ENCODE results near the gene DVL2. TPM values are rescaled to one million over a fixed set of nuclear protein-coding genes. Genes with fewer than 3 reads are reported as not detected.

DVL2 gene
- total RNA-seq, 3 donors from 2014 or later = 32.0 to 58.2 (median 47.9) TPM

GRCh38 chr17:7220593-7221277 is 13.6 kb downstream of the DVL2 start:
- H3K36me3 ChIP-seq = no peaks in the 10 kb centered on the region
- H3K27me3 ChIP-seq = no peaks in the 10 kb centered on the region
- no peak for TF ChIP-seq POLR2A (IDR thresholded peaks at IDR 0.05)
- peak in 2 of 3 donors; percentile 2 to 5 for TF ChIP-seq POLR2AphosphoS5 (IDR thresholded peaks at IDR 0.05)
- TF ChIP-seq, protein P1, sequence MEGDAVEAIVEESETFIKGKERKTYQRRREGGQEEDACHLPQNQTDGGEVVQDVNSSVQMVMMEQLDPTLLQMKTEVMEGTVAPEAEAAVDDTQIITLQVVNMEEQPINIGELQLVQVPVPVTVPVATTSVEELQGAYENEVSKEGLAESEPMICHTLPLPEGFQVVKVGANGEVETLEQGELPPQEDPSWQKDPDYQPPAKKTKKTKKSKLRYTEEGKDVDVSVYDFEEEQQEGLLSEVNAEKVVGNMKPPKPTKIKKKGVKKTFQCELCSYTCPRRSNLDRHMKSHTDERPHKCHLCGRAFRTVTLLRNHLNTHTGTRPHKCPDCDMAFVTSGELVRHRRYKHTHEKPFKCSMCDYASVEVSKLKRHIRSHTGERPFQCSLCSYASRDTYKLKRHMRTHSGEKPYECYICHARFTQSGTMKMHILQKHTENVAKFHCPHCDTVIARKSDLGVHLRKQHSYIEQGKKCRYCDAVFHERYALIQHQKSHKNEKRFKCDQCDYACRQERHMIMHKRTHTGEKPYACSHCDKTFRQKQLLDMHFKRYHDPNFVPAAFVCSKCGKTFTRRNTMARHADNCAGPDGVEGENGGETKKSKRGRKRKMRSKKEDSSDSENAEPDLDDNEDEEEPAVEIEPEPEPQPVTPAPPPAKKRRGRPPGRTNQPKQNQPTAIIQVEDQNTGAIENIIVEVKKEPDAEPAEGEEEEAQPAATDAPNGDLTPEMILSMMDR (IDR thresholded peaks at IDR 0.05) = peak in 2 of 3 donors; percentile 19 to 48
- H3K9me3 ChIP-seq = no peaks in the 10 kb centered on the region
- H3K4me3 ChIP-seq = peak overlapping the region; percentile 95 to 100 (median 98)
- peak overlapping the region; percentile 100 for H3K27ac ChIP-seq
- peaks cover 4 to 36% of the 10 kb centered on the region in 2 donors for H3K4me1 ChIP-seq
- peak in 1 of 2 donors; percentile 74 for DNase-seq (ENCODE audit: low spot score in 2 of 2)
- intact Hi-C loops (cut with DNase I; ENCODE audit: low total_unique reads) = no loop called here

DNA sequence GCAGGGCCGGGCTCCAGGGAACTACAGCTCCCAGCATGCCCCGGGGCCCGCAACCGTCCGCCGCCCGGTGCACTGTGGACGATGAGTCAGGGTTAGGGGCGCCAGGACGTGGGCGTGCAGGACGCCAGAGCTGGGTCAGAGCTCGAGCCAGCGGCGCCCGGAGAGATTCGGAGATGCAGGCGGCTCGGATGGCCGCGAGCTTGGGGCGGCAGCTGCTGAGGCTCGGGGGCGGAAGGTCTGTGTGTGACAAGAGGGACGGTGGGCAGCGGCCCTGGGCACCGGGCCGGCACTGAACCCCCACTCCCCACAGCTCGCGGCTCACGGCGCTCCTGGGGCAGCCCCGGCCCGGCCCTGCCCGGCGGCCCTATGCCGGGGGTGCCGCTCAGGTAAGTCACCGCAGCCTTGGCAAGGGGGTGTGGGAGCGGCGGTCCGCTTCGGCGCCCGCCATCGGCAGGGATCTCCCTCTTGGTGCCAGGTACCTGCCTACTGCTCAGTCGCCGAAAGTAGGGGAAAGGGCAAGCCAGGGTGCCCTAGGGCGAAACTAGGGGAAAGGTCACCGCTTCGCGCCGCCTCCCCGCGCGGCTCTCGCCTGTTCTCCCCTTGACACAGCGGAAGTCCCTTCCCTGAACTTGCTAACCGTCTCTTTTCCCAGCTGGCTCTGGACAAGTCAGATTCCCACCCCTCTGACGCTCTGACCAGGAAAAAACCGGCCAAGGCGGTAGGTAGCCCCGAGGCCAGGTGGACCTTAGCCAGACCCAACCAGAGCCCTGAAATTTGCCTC is 14.3 kb downstream of the DVL2 start, which contains the start of the genes ACADVL and DLG4:
Gene ACADVL, plus strand, starts transcription at position 127 of the 781 bp plus-strand sequence. Its CDS starts 47 bp downstream, at position 174.
Gene DLG4, minus strand, starts transcription at position 25 of the 781 bp plus-strand sequence.
- peaks cover 4 to 38% of the 10 kb centered on the region in 2 donors for H3K4me1 ChIP-seq
- intact Hi-C loops (cut with DNase I; ENCODE audit: low total_unique reads) = no loop called here
- TF ChIP-seq POLR2A (IDR thresholded peaks at IDR 0.05) = peak; percentile 83
- TF ChIP-seq POLR2AphosphoS5 (IDR thresholded peaks at IDR 0.05) = peak; percentile 58 to 97 (median 75)
- TF ChIP-seq, protein P1 (IDR thresholded peaks at IDR 0.05) = no peak

DNA sequence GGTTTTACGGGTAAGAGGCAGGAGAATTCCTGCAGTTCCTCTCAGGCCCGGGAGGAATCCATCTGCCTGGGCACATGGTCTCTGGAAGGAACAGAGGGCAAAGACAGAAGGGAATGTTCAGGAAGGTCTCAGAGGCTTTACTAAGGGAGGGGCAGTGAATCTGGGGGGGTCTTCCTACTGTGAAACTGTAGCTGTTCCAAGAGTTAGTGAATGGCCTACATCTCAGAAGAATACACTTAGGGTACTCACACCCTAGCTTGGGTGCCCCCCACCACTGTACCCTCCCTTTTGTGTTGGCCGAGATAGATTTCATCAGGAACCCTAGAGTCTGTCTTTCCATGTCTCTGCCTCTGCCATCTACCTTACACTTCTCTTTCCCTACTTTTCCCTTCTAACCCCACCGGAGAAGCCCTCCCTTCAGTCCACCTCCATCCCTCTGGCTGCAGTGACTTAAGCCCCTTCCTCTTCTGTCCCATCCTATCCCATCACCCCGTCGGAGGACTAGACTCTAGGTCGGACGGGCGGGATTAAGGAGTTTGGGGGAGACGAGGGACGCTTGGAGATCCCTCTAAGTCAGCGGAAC is 15.0 kb downstream of the DVL2 start:
- Histone ChIP-seq H3K4me3 (peak overlapping the region; percentile 95 to 100 (median 98)), H3K36me3 (no peaks in the 10 kb centered on the region), H3K27me3 (no peaks in the 10 kb centered on the region), H3K4me1 (peaks cover 4 to 38% of the 10 kb centered on the region in 2 donors), H3K9me3 (no peaks in the 10 kb centered on the region), H3K27ac (peak overlapping the region; percentile 100)
- no peak for DNase-seq (ENCODE audit: low spot score in 2 of 2)
- intact Hi-C loops (cut with DNase I; ENCODE audit: low total_unique reads) = no loop called here
- TF ChIP-seq POLR2A (IDR thresholded peaks at IDR 0.05) (no peak), POLR2AphosphoS5 (IDR thresholded peaks at IDR 0.05) (no peak)
- TF ChIP-seq, protein P1 (IDR thresholded peaks at IDR 0.05) = no peak

More for the DNA sequence above, 14.3 kb downstream of the DVL2 start, which contains the start of the genes ACADVL and DLG4:
- H3K36me3 ChIP-seq = no peaks in the 10 kb centered on the region
- peak; percentile 96 for DNase-seq (ENCODE audit: low spot score in 2 of 2)
- H3K9me3 ChIP-seq = no peaks in the 10 kb centered on the region
- H3K27ac ChIP-seq = peak within 1 kb of the TSS; percentile 100
- peak within 1 kb of the TSS; percentile 95 to 100 (median 98) for H3K4me3 ChIP-seq
- no peaks in the 10 kb centered on the region for H3K27me3 ChIP-seq

GRCh38 chr17:7218758-7219157 is 15.6 kb downstream of the DVL2 start:
- Histone ChIP-seq H3K27ac (peak overlapping the region; percentile 100), H3K27me3 (no peaks in the 10 kb centered on the region), H3K4me1 (peaks cover 4 to 38% of the 10 kb centered on the region in 2 donors), H3K36me3 (no peaks in the 10 kb centered on the region), H3K4me3 (no peak overlapping the region), H3K9me3 (no peaks in the 10 kb centered on the region)
- intact Hi-C loops (cut with DNase I; ENCODE audit: low total_unique reads) = no loop called here
- TF ChIP-seq, protein P1 (IDR thresholded peaks at IDR 0.05) = no peak
- TF ChIP-seq POLR2A (IDR thresholded peaks at IDR 0.05) (no peak), POLR2AphosphoS5 (IDR thresholded peaks at IDR 0.05) (no peak)
- no peak for DNase-seq (ENCODE audit: low spot score in 2 of 2)
